K562 (cell line): ENCODE results near the gene LITAF. TPM values are rescaled to one million over a fixed set of nuclear protein-coding genes. Genes with fewer than 3 reads are reported as not detected.

Source experiments
- ATAC-seq: fragments of 200-7000 bp; cut with Tn5 transposase; 3 replicates; pipeline ENCODE4 v1.9.1; 2020; ENCODE audit warnings: moderate library complexity
- BruUV-seq: library from RNA; stranded (reverse); fragments of 400-500 nt; replicated peaks from 2 replicates; lab custom pipeline; 2021; lab: Mats Ljungman, UMichigan
- CTCF ChIA-PET: fragments of 300-600 bp; formaldehyde crosslinking; extraction: SDS; loops from one replicate; lab custom pipeline; 2021; ENCODE audit warnings: low intra/inter-chr PET ratio; lab: Yijun Ruan, JAX
- POLR2A ChIA-PET: fragments of 300-600, 350-650 bp; sonication (Branson Sonifier 250); formaldehyde crosslinking; extraction: SDS; loops from one replicate; lab custom pipeline; 2021; ENCODE audit warnings: antibody characterized with exemption, inconsistent platforms; lab: Yijun Ruan, JAX
- DNase-seq, 4 experiments: peaks; one replicate each; pipeline versions ENCODE4 v3.0.0 to v3.0.0-alpha.2; 2011 to 2018; ENCODE audit warnings: low spot score in 3 of 4, mixed read lengths in 3 of 4; ENCODE audit errors: extremely low read depth in 1 of 4
- FAIRE-seq: peaks from 2 replicates; lab custom pipeline; 2011; peaks lifted over from hg19 to GRCh38; lab: Jason Lieb, UNC
- H2AFZ ChIP-seq: 2 replicates; pipeline ENCODE4 v1.6.0; 2011; ENCODE audit warnings: low read depth, low read length, control low read depth, inconsistent platforms
- H3K27ac ChIP-seq: fragments of 200-600 bp; 3 replicates; pipeline ENCODE4 v1.8.0; 2011; ENCODE audit warnings: low read depth, mild to moderate bottlenecking, control low read depth, inconsistent platforms, low read length, moderate library complexity, mixed read lengths; ENCODE audit errors: extremely low read depth
- H3K27me3 ChIP-seq, 2 experiments: fragments of 300-600 bp in 1 of 2; 2 replicates in 1 of 2; 3 replicates in 1 of 2; pipeline versions ENCODE4 v1.6.0 to v1.8.0; 2011; ENCODE audit warnings: inconsistent platforms in 2 of 2, low read length in 2 of 2, mild to moderate bottlenecking in 1 of 2, mixed read lengths in 1 of 2, moderate library complexity in 1 of 2; ENCODE audit not compliant: control insufficient read depth in 2 of 2, insufficient read depth in 2 of 2
- H3K36me3 ChIP-seq: fragments of 300-600 bp; 3 replicates; pipeline ENCODE4 v1.8.0; 2011; ENCODE audit warnings: mild to moderate bottlenecking, low read length, inconsistent platforms; ENCODE audit not compliant: control insufficient read depth, insufficient read depth
- H3K4me1 ChIP-seq, 2 experiments: fragments of 200-600 bp in 1 of 2; replicated peaks in 1 of 2; 2 replicates in 1 of 2; 3 replicates in 1 of 2; pipeline versions ENCODE4 v1.5.1 to v1.8.0; 2011; ENCODE audit warnings: inconsistent platforms in 2 of 2, low read length in 2 of 2, mild to moderate bottlenecking in 1 of 2, mixed read lengths in 1 of 2, moderate library complexity in 1 of 2; ENCODE audit not compliant: control insufficient read depth in 2 of 2, insufficient read depth in 2 of 2
- H3K4me2 ChIP-seq: 2 replicates; pipeline ENCODE4 v1.6.1; 2011; ENCODE audit warnings: low read length, control low read depth, inconsistent platforms, mixed read lengths; ENCODE audit not compliant: insufficient read depth
- H3K4me3 ChIP-seq: fragments of 200-600 bp; sonication (generic), shearing (Covaris generic); 2 replicates; pipeline ENCODE4 v1.5.1; 2016; ENCODE audit warnings: control low read depth, inconsistent platforms
- H3K79me2 ChIP-seq: fragments of 200-600 bp; 3 replicates; pipeline ENCODE4 v1.8.0; 2011; ENCODE audit warnings: low read length, inconsistent platforms; ENCODE audit not compliant: control insufficient read depth, insufficient read depth
- H3K9ac ChIP-seq, 2 experiments: 2 replicates each; pipeline versions ENCODE4 v1.6.0 to v1.6.1; 2011; ENCODE audit warnings: low read depth in 2 of 2, low read length in 2 of 2, control low read depth in 1 of 2, inconsistent platforms in 1 of 2, mild to moderate bottlenecking in 1 of 2, mixed read lengths in 1 of 2; ENCODE audit not compliant: insufficient read depth in 1 of 2
- H3K9me1 ChIP-seq: one replicate; pipeline ENCODE4 v1.6.0; 2011; ENCODE audit warnings: inconsistent platforms, mild to moderate bottlenecking, low read length, moderate library complexity; ENCODE audit not compliant: control insufficient read depth, insufficient read depth
- H3K9me3 ChIP-seq: replicated peaks from 2 replicates; pipeline ENCODE4 v1.5.1; 2011; ENCODE audit warnings: low read depth, low read length, inconsistent platforms; ENCODE audit not compliant: control insufficient read depth, insufficient read depth
- H4K20me1 ChIP-seq: replicated peaks from 2 replicates; pipeline ENCODE4 v1.6.1; 2011; ENCODE audit warnings: low read length, inconsistent platforms, mixed read lengths; ENCODE audit not compliant: control insufficient read depth, insufficient read depth
- CEBPB ChIP-seq: fragments of 450-650 bp; IDR thresholded peaks from 2 replicates; pipeline ENCODE4 v1.6.1; 2016; ENCODE audit warnings: missing genetic modification characterization, missing compliant biosample characterization
- CEBPG ChIP-seq, 3 experiments: fragments of 200-800 bp in 1 of 3; sonication (Bioruptor generic) in 1 of 3; sonication (generic) in 1 of 3; formaldehyde crosslinking in 1 of 3; IDR thresholded peaks in 2 of 3; conservative IDR thresholded peaks in 1 of 3; 2 replicates each; pipeline versions ENCODE4 v1.6.1 to v1.8.0; 2016 to 2022; ENCODE audit warnings: missing compliant biosample characterization in 2 of 3, missing genetic modification characterization in 2 of 3, mild to moderate bottlenecking in 1 of 3, missing genetic modification reagents in 1 of 3
- HOXB6 ChIP-seq: fragments of 250-450 bp; sonication (Bioruptor Pico); IDR thresholded peaks from 2 replicates; pipeline ENCODE4 v1.5.1; 2022; ENCODE audit warnings: mild to moderate bottlenecking, borderline replicate concordance
- MTA1 ChIP-seq: fragments of 450-650 bp; IDR thresholded peaks from 2 replicates; pipeline ENCODE4 v1.6.1; 2017; ENCODE audit warnings: borderline replicate concordance
- PRMT5 ChIP-seq: sonication (generic); formaldehyde crosslinking; IDR thresholded peaks from 2 replicates; pipeline ENCODE4 v1.5.0; 2020; ENCODE audit warnings: missing genetic modification reagents
- ZNF274 ChIP-seq: IDR thresholded peaks from 2 replicates; pipeline ENCODE4 v1.6.1; 2011; ENCODE audit warnings: low read depth, mild to moderate bottlenecking, low read length, moderate library complexity, borderline replicate concordance
- WGBS: fragments of 100-300 bp; shearing (Covaris generic); methylation state at CpG from one replicate; pipeline ENCODE4 v1.1.6; 2016; ENCODE audit warnings: low coverage, mixed read lengths; ENCODE audit not compliant: insufficient coverage; ENCODE audit errors: missing lambda C conversion rate; 5-methylcytosine and 5-hydroxymethylcytosine counted together
- in situ Hi-C: fragments of 300-500 bp; cut with MboI; formaldehyde crosslinking; loops from 4 replicates; pipeline ENCODE4 v1.15.0; 2018; ENCODE audit warnings: inconsistent platforms, mixed read lengths
- intact Hi-C: fragments of 100-400 bp; cut with micrococcal nuclease; formaldehyde crosslinking; loops from 2 replicates; pipeline ENCODE4 v1.14.2; 2022
- polyA plus RNA-seq, 8 experiments: library from polyadenylated mRNA; depleted of rRNA in 4 of 8; stranded (reverse) in 5 of 8; unstranded in 3 of 8; fragments of >200 nt; fragmentation: Nextera tagmentation in 2 of 8; fragmentation: Illumina TruSeq in 1 of 8; extraction: Ambion mirVana in 2 of 8; extraction: Trizol in 1 of 8; gene quantifications; 2 replicates each; pipeline versions ENCODE4 v1.2.1 to v1.2.3, GENCODE V29; 2011 to 2014; ENCODE audit warnings: inconsistent platforms in 1 of 8, missing spikeins in 1 of 8
- total RNA-seq, 7 experiments: library from RNA; depleted of rRNA in 6 of 7; stranded (reverse); fragments of >200 nt in 6 of 7; fragmentation: Illumina TruSeq in 2 of 7; extraction: Trizol in 2 of 7; gene quantifications; 2 replicates each; pipeline versions ENCODE4 v1.2.1 to v1.2.3, GENCODE V29; 2011 to 2021; ENCODE audit warnings: low replicate concordance in 1 of 7
- TF ChIP-seq, protein P1 (sequence below): fragments of 450-650 bp; IDR thresholded peaks from 2 replicates; pipeline ENCODE4 v1.6.1; 2016; ENCODE audit warnings: missing biosample characterization, missing genetic modification characterization
- TF ChIP-seq, protein P2 (sequence below): sonication (generic); formaldehyde crosslinking; IDR thresholded peaks from 2 replicates; pipeline ENCODE4 v1.8.0; 2023; ENCODE audit warnings: mild to moderate bottlenecking, missing genetic modification reagents
- TF ChIP-seq, protein P3 (sequence below): fragments of 250-450 bp; sonication (Bioruptor Pico); IDR thresholded peaks from 2 replicates; pipeline ENCODE4 v1.5.0; 2022; ENCODE audit warnings: mild to moderate bottlenecking
- TF ChIP-seq, protein P4 (sequence below): fragments of 250-450 bp; sonication (Bioruptor Pico); IDR thresholded peaks from 2 replicates; pipeline ENCODE4 v1.4.0; 2020

The LITAF gene
- total and polyA plus RNA-seq, 9 of the 15 experiments (the other 6 are each of a cell fraction or from before 2014, with no cell fraction given) = 4.1 to 17.8 (median 11.9) TPM

DNA sequence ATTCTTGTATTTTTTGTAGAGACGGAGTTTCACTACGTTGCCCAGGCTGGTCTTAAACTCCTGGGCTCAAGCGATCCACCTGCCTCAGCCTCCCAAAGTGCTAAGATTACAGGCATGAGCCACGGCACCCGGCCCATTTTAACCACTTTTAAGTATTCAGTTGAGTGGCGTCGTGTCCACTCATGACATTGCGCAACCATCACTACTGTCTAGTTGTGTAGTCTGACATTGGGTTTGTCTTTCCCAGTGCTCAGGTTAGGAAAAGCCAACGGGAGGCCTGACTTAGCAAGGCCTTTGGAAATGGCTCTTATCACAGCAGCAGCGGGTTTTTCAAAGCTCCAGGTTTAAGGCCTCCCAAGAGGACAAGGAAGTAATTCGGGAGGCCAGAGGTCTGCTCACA, 58.7 kb downstream of the LITAF start:
- Histone ChIP-seq H3K9me3 (no peaks in the 10 kb centered on the region), H4K20me1 (0 out of 2 replicates have a peak, but pooled peaks cover 3% of the 10 kb centered on the region), H2AFZ (no peak overlapping the region), H3K36me3 (no peaks in the 10 kb centered on the region), H3K27ac (no peak overlapping the region), H3K27me3 (peaks cover 16 to 47% of the 10 kb centered on the region in 2 experiments), H3K79me2 (no peaks in the 10 kb centered on the region), H3K4me3 (no peak overlapping the region), H3K4me2 (no peak overlapping the region), H3K9me1 (no peaks in the 10 kb centered on the region), H3K9ac (no peak overlapping the region), H3K4me1 (no peaks in the 10 kb centered on the region)
- FAIRE-seq = no peak
- no peak for DNase-seq
- no peak for ATAC-seq
- TF ChIP-seq CEBPG (CRISPR knock-in tag; IDR thresholded peaks at IDR 0.05) (peak; percentile 91), CEBPG (tag; conservative IDR thresholded peaks at IDR 0.05 in 1 of 2, IDR thresholded peaks at IDR 0.05 in 1 of 2) (peak; percentile 92 to 97), HOXB6 (CRISPR knock-in tag) (no peak), CEBPB (tag) (peak; percentile 99), MTA1 (no peak), PRMT5 (no peak), ZNF274 (no peak)
- TF ChIP-seq, protein P1, sequence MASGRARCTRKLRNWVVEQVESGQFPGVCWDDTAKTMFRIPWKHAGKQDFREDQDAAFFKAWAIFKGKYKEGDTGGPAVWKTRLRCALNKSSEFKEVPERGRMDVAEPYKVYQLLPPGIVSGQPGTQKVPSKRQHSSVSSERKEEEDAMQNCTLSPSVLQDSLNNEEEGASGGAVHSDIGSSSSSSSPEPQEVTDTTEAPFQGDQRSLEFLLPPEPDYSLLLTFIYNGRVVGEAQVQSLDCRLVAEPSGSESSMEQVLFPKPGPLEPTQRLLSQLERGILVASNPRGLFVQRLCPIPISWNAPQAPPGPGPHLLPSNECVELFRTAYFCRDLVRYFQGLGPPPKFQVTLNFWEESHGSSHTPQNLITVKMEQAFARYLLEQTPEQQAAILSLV (tag) = peak; percentile 85
- TF ChIP-seq, protein P2, sequence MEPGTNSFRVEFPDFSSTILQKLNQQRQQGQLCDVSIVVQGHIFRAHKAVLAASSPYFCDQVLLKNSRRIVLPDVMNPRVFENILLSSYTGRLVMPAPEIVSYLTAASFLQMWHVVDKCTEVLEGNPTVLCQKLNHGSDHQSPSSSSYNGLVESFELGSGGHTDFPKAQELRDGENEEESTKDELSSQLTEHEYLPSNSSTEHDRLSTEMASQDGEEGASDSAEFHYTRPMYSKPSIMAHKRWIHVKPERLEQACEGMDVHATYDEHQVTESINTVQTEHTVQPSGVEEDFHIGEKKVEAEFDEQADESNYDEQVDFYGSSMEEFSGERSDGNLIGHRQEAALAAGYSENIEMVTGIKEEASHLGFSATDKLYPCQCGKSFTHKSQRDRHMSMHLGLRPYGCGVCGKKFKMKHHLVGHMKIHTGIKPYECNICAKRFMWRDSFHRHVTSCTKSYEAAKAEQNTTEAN (CRISPR knock-in tag) = no peak
- TF ChIP-seq, protein P3, sequence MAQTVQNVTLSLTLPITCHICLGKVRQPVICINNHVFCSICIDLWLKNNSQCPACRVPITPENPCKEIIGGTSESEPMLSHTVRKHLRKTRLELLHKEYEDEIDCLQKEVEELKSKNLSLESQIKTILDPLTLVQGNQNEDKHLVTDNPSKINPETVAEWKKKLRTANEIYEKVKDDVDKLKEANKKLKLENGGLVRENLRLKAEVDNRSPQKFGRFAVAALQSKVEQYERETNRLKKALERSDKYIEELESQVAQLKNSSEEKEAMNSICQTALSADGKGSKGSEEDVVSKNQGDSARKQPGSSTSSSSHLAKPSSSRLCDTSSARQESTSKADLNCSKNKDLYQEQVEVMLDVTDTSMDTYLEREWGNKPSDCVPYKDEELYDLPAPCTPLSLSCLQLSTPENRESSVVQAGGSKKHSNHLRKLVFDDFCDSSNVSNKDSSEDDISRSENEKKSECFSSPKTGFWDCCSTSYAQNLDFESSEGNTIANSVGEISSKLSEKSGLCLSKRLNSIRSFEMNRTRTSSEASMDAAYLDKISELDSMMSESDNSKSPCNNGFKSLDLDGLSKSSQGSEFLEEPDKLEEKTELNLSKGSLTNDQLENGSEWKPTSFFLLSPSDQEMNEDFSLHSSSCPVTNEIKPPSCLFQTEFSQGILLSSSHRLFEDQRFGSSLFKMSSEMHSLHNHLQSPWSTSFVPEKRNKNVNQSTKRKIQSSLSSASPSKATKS (CRISPR knock-in tag) = no peak
- TF ChIP-seq, protein P4, sequence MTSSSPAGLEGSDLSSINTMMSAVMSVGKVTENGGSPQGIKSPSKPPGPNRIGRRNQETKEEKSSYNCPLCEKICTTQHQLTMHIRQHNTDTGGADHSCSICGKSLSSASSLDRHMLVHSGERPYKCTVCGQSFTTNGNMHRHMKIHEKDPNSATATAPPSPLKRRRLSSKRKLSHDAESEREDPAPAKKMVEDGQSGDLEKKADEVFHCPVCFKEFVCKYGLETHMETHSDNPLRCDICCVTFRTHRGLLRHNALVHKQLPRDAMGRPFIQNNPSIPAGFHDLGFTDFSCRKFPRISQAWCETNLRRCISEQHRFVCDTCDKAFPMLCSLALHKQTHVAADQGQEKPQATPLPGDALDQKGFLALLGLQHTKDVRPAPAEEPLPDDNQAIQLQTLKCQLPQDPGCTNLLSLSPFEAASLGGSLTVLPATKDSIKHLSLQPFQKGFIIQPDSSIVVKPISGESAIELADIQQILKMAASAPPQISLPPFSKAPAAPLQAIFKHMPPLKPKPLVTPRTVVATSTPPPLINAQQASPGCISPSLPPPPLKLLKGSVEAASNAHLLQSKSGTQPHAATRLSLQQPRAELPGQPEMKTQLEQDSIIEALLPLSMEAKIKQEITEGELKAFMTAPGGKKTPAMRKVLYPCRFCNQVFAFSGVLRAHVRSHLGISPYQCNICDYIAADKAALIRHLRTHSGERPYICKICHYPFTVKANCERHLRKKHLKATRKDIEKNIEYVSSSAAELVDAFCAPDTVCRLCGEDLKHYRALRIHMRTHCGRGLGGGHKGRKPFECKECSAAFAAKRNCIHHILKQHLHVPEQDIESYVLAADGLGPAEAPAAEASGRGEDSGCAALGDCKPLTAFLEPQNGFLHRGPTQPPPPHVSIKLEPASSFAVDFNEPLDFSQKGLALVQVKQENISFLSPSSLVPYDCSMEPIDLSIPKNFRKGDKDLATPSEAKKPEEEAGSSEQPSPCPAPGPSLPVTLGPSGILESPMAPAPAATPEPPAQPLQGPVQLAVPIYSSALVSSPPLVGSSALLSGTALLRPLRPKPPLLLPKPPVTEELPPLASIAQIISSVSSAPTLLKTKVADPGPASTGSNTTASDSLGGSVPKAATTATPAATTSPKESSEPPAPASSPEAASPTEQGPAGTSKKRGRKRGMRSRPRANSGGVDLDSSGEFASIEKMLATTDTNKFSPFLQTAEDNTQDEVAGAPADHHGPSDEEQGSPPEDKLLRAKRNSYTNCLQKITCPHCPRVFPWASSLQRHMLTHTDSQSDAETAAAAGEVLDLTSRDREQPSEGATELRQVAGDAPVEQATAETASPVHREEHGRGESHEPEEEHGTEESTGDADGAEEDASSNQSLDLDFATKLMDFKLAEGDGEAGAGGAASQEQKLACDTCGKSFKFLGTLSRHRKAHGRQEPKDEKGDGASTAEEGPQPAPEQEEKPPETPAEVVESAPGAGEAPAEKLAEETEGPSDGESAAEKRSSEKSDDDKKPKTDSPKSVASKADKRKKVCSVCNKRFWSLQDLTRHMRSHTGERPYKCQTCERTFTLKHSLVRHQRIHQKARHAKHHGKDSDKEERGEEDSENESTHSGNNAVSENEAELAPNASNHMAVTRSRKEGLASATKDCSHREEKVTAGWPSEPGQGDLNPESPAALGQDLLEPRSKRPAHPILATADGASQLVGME (CRISPR knock-in tag) = no peak
- intact Hi-C loops = loop anchor here (10.0 kb wide), 1 partner anchor 123 kb away; no protein-coding TSS in a partner anchor
- CTCF ChIA-PET = no interaction called here
- in situ Hi-C loops = loop anchor here (25.0 kb wide), 1 partner anchor 566 kb away; no protein-coding TSS in a partner anchor
- no TSS peak for BruUV-seq
- POLR2A ChIA-PET = interaction anchor here (0.6 to 1.0 kb wide), 2 partner anchors 10 to 137 kb away, joined by 3 read pairs; no protein-coding TSS in a partner anchor
- WGBS = 12% methylated on average over 11 of the region's 11 CpGs
